GM21390 (cell line): ENCODE data around the gene DNLZ.
"Not testable (repeated sequence)": the region's sequence is repeated elsewhere in the genome, so short reads cannot be mapped to it uniquely, and the experiment has no call there.

Experiments
- ATAC-seq: cut with Tn5 transposase; IDR thresholded peaks from one replicate; pipeline ENCODE4 v1.9.1; 2021; ENCODE audit not compliant: unreplicated experiment

DNLZ gene

GRCh38 chr9:136361754-136362449 lies 1.6 kb downstream of the DNLZ start:
- no peak for ATAC-seq

GRCh38 chr9:136361047-136361753 lies 2.3 kb downstream of the DNLZ start:
- no peak for ATAC-seq

GRCh38 chr9:136359774-136360718 lies 3.5 kb downstream of the DNLZ start:
- ATAC-seq = no peak

GRCh38 chr9:136358888-136359287 lies 4.7 kb downstream of the DNLZ start:
- no peak for ATAC-seq

GRCh38 chr9:136358016-136358415 lies 5.5 kb downstream of the DNLZ start:
- ATAC-seq = no peak

GRCh38 chr9:136357202-136357725 lies 6.3 kb downstream of the DNLZ start:
- no peak for ATAC-seq

- no peak for ATAC-seq
These were observed 7.7 kb downstream of the DNLZ start for GRCh38 chr9:136355616-136356557.

GRCh38 chr9:136354592-136355085 lies 8.9 kb downstream of the DNLZ start:
- ATAC-seq = no peak

GRCh38 chr9:136353757-136354488 lies 9.6 kb downstream of the DNLZ start:
- ATAC-seq = no peak

GRCh38 chr9:136353088-136353487 lies 10.5 kb downstream of the DNLZ start:
- ATAC-seq = no peak

- no peak for ATAC-seq
These were observed 10.9 kb downstream of the DNLZ start for GRCh38 chr9:136352682-136353081.

GRCh38 chr9:136351868-136352267 lies 11.7 kb downstream of the DNLZ start:
- ATAC-seq = not testable (repeated sequence)

GRCh38 chr9:136351252-136351800 lies 12.2 kb downstream of the DNLZ start:
- ATAC-seq = no peak

- ATAC-seq = no peak
These were observed 14.0 kb downstream of the DNLZ start for GRCh38 chr9:136349546-136349945.

- no peak for ATAC-seq
These were observed 14.9 kb downstream of the DNLZ start for GRCh38 chr9:136348691-136349090.

GRCh38 chr9:136347472-136348256 lies 15.9 kb downstream of the DNLZ start:
- ATAC-seq = no peak

GRCh38 chr9:136346927-136347465 lies 16.5 kb downstream of the DNLZ start:
- ATAC-seq = no peak

- ATAC-seq = no peak
These were observed 17.4 kb downstream of the DNLZ start for GRCh38 chr9:136346157-136346481.
